Activated CD4-positive, alpha-beta memory T cell treated with anti-CD3 and anti-CD28 coated beads, Interleukin-2, amount 10 ng/mL, durations not matched to agents 7 days and 5 days (primary cell): ENCODE results near the gene GPD2. TPM values are rescaled to one million over a fixed set of nuclear protein-coding genes. Genes with fewer than 3 reads are reported as not detected.
"Not testable (repeated sequence)": the region's sequence is repeated elsewhere in the genome, so short reads cannot be mapped to it uniquely, and the experiment has no call there.

ENCODE experiments used
- CTCF ChIA-PET: fragments of 350-600 bp; sonication (Branson Sonifier 250); formaldehyde crosslinking; loops from one replicate; lab custom pipeline; 2021; ENCODE audit warnings: antibody characterized with exemption, inconsistent platforms; lab: Charles Lee
- POLR2A ChIA-PET: fragments of 350-600 bp; sonication (Branson Sonifier 250); formaldehyde crosslinking; loops from one replicate; lab custom pipeline; 2021; ENCODE audit warnings: antibody characterized with exemption; lab: Charles Lee
- DNase-seq: peaks from one replicate; pipeline ENCODE4 v3.0.0-alpha.2; 2020
- H3K27ac Mint-ChIP-seq: one replicate; pipeline ENCODE4 v1.8.0; 2021; ENCODE audit warnings: mild to moderate bottlenecking, mixed read lengths
- H3K27me3 Mint-ChIP-seq: one replicate; pipeline ENCODE4 v1.8.0; 2021; ENCODE audit warnings: mixed read lengths
- H3K36me3 Mint-ChIP-seq: one replicate; pipeline ENCODE4 v1.8.0; 2021; ENCODE audit warnings: low read depth, mixed read lengths
- H3K4me1 Mint-ChIP-seq: one replicate; pipeline ENCODE4 v1.8.0; 2021; ENCODE audit warnings: mixed read lengths
- H3K4me3 Mint-ChIP-seq: one replicate; pipeline ENCODE4 v1.8.0; 2021; ENCODE audit warnings: mild to moderate bottlenecking, mixed read lengths
- H3K9me3 Mint-ChIP-seq: one replicate; pipeline ENCODE4 v1.8.0; 2021; ENCODE audit warnings: mixed read lengths
- total RNA-seq, 2 experiments: library from RNA; stranded (reverse); gene quantifications; one replicate each; pipeline ENCODE4 v1.2.3, GENCODE V29; 2021

The GPD2 gene
- total RNA-seq, 2 experiments from 2014 or later, result 20.5 to 27.3 TPM

DNA sequence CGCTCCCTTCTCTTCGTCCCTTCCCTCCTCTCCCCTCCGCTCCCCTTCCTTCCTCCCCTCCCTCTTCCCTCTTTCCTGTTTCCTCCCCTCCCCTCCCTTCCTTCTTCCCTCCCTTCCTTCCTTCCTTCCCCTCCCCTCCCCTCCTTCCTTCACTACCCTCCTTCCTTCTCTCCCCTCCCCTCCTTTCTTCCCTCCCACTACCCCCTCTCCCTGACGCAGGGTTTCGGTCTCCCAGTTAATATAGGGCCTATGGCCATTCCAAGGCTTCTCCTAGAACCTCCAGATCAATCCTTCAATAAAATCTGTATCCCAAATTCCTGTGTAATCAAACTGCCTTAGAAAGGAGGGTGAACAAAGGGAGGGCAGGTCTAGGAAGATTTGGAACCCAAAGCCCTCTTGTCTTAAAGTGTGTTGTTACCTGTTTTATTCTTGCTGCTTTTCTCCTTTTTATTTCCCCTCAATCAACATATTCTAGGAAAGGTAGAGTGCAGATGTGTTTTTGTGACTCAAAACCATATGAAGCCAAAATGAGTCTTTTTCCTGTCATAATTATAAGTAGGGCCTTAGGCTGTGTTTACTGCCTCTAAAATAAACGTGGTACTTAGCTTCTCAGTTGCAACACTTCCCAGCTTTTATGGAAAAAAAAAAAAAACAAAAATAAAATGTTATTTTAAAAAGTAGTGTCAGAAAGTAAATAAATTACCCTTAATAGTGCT is 53.7 kb downstream of the GPD2 start:
- POLR2A ChIA-PET, result interaction anchor here (1.0 to 1.1 kb wide), 2 partner anchors 9 to 53 kb away, joined by 4 read pairs; no protein-coding TSS in a partner anchor
- DNase-seq, result no peak
- Mint-ChIP-seq H3K36me3 (peaks cover 8% of the 10 kb centered on the region), H3K4me1 (peaks cover 47% of the 10 kb centered on the region), H3K9me3 (no peaks in the 10 kb centered on the region), H3K27ac (peak overlapping the region; percentile 33), H3K27me3 (no peaks in the 10 kb centered on the region), H3K4me3 (no peak overlapping the region)
- CTCF ChIA-PET, result no interaction called here

GRCh38 chr2:156490466-156490840 is 54.3 kb downstream of the GPD2 start:
- no peaks in the 10 kb centered on the region for H3K9me3 Mint-ChIP-seq
- no peaks in the 10 kb centered on the region for H3K27me3 Mint-ChIP-seq
- peaks cover 49% of the 10 kb centered on the region for H3K4me1 Mint-ChIP-seq

DNA sequence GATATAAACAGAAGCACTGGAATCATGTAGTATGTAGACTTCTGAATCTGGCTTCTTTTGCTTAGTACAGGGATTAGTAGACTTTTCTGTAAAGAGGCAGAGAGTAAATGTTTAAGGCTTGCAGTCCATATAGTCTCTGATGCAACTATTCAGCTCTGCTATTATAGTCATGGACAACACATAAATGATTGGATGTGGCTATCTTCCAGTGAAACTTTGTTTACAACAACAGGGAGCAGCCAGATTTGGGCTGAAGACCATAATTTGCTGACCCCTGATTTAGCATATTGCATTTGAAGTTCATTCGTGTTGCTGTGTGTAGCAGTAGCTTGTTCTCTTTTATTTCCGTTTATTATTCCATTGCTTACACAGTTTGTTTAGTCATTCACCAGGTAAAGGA is 55.0 kb downstream of the GPD2 start:
- ChIA-PET POLR2A (interaction anchor here (1.1 kb wide), 1 partner anchor 10 kb away, joined by 4 read pairs; no protein-coding TSS in a partner anchor), CTCF (interaction anchor here (1.1 to 1.4 kb wide), 2 partner anchors 9 to 156 kb away, joined by 4 read pairs; no protein-coding TSS in a partner anchor)
- H3K36me3 Mint-ChIP-seq, result peaks cover 8% of the 10 kb centered on the region
- no peaks in the 10 kb centered on the region for H3K9me3 Mint-ChIP-seq
- no peak overlapping the region for H3K4me3 Mint-ChIP-seq
- no peak for DNase-seq
- no peak overlapping the region for H3K27ac Mint-ChIP-seq
- H3K4me1 Mint-ChIP-seq, result peaks cover 54% of the 10 kb centered on the region
- H3K27me3 Mint-ChIP-seq, result no peaks in the 10 kb centered on the region

More at GRCh38 chr2:156490466-156490840, 54.3 kb downstream of the GPD2 start:
- ChIA-PET CTCF (interaction anchor here (1.1 kb wide), 1 partner anchor 8 kb away, joined by 4 read pairs; no protein-coding TSS in a partner anchor), POLR2A (interaction anchor here (1.1 kb wide), 1 partner anchor 9 kb away, joined by 4 read pairs; no protein-coding TSS in a partner anchor)
- Mint-ChIP-seq H3K4me3 (no peak overlapping the region), H3K27ac (no peak overlapping the region), H3K36me3 (peaks cover 8% of the 10 kb centered on the region)
- DNase-seq, result no peak

DNA sequence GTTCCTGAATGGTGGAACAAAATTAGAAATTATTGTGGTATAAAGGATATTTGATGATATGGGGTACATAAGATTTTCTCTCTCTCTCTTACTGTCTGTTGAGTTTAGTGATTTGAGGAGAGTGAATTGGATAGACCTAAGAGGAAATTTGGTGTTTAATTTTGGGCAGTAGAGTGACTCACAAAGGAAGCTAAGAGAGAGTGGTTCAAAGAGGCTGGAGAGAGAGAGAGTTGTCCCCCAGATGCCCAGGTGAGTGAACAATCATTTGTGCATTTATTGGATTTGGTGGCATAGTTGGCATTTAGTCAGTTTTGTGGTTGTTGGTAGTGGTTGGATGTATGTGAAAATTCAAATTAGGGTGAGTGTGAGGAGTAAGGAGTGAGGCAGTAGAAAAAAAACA is 56.8 kb downstream of the GPD2 start:
- Mint-ChIP-seq H3K27ac (no peak overlapping the region), H3K9me3 (no peaks in the 10 kb centered on the region), H3K4me1 (peaks cover 54% of the 10 kb centered on the region), H3K4me3 (no peak overlapping the region), H3K27me3 (no peaks in the 10 kb centered on the region), H3K36me3 (peaks cover 12% of the 10 kb centered on the region)
- CTCF ChIA-PET, result no interaction called here
- no peak for DNase-seq
- POLR2A ChIA-PET, result no interaction called here

DNA sequence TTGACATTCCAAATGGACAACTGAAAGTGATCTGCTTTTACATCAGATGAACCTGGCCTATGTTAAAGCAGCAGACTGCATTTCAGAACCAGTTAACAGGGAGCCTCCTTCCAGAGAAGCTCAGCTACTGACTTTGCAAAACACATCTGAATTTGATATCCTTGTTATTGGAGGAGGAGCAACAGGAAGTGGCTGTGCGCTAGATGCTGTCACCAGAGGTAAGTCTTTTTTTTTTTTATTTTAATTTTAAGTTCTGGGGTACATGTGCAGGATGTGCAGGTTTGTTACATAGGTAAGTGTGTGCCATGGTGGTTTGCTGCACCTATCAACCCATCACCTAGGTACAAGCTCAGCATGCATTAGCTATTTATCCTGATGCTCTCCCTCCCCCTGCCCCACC is 59.8 kb downstream of the GPD2 start:
- POLR2A ChIA-PET, H3K9me3 Mint-ChIP-seq, H3K4me3 Mint-ChIP-seq, H3K27me3 Mint-ChIP-seq, DNase-seq, H3K27ac Mint-ChIP-seq: not testable (repeated sequence)
- H3K36me3 Mint-ChIP-seq, result peaks cover 12% of the 10 kb centered on the region
- peaks cover 31% of the 10 kb centered on the region for H3K4me1 Mint-ChIP-seq
- CTCF ChIA-PET, result interaction anchor here (0.6 kb wide), 1 partner anchor 161 kb away, joined by 3 read pairs; no protein-coding TSS in a partner anchor

DNA sequence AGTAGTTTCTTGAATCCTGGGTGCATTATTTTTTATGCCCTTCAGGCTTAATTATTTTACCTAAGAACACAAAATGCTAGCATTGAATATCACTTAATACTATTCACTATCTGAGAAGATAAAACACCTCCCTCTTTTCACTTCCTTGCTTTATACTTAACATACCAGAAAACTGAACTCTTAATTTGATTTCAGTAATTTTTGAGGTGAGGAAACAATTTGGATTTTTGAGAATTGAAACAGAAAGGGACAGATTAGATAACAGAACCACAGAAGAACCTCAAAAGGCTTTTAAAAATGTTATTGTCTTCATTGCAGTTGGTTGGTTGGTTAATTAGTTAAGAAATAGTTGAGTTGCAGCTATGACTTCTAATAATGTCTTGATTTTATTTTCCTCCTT is 69.5 kb downstream of the GPD2 start:
- POLR2A ChIA-PET, result no interaction called here
- peaks cover 14% of the 10 kb centered on the region for H3K4me1 Mint-ChIP-seq
- CTCF ChIA-PET, result no interaction called here
- peaks cover 3% of the 10 kb centered on the region for H3K36me3 Mint-ChIP-seq
- H3K27me3 Mint-ChIP-seq, result no peaks in the 10 kb centered on the region
- no peak overlapping the region for H3K27ac Mint-ChIP-seq
- H3K4me3 Mint-ChIP-seq, result no peak overlapping the region
- DNase-seq, result no peak
- no peaks in the 10 kb centered on the region for H3K9me3 Mint-ChIP-seq

- peaks cover 4% of the 10 kb centered on the region for H3K4me1 Mint-ChIP-seq
- H3K27ac Mint-ChIP-seq, result no peak overlapping the region
- CTCF ChIA-PET, result no interaction called here
- no peak overlapping the region for H3K4me3 Mint-ChIP-seq
- peaks cover 23% of the 10 kb centered on the region for H3K36me3 Mint-ChIP-seq
- POLR2A ChIA-PET, result no interaction called here
- H3K9me3 Mint-ChIP-seq, result no peaks in the 10 kb centered on the region
- no peak for DNase-seq
- H3K27me3 Mint-ChIP-seq, result no peaks in the 10 kb centered on the region
Measured at GRCh38 chr2:156511122-156511521, 74.9 kb downstream of the GPD2 start.

DNA sequence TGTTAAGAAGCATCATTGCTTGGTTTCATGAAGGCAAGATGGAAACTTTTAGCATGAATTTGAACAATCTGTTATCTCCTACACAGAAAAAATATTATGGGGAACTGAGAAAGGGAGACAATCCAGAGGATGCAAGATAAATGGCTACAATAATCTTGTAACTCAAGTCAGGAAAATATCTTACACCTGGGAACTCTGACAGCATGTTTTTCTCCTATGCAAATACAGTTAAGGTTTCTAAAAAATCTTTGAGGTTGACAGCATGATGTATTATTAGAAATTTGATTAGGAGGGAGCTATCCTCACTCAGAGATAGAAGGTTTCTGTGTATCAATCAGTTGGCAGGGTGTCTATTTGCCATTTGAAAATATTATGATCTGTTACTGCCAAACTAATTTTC is 75.6 kb downstream of the GPD2 start:
- no peaks in the 10 kb centered on the region for H3K4me1 Mint-ChIP-seq
- H3K36me3 Mint-ChIP-seq, result peaks cover 23% of the 10 kb centered on the region
- no peaks in the 10 kb centered on the region for H3K27me3 Mint-ChIP-seq
- DNase-seq, result no peak
- no peaks in the 10 kb centered on the region for H3K9me3 Mint-ChIP-seq
- ChIA-PET POLR2A (no interaction called here), CTCF (no interaction called here)
- H3K4me3 Mint-ChIP-seq, result no peak overlapping the region
- no peak overlapping the region for H3K27ac Mint-ChIP-seq

- no peak overlapping the region for H3K4me3 Mint-ChIP-seq
- no peak overlapping the region for H3K27ac Mint-ChIP-seq
- no peaks in the 10 kb centered on the region for H3K27me3 Mint-ChIP-seq
- H3K9me3 Mint-ChIP-seq, result no peaks in the 10 kb centered on the region
- POLR2A ChIA-PET, result no interaction called here
- no peak for DNase-seq
- CTCF ChIA-PET, result no interaction called here
- no peaks in the 10 kb centered on the region for H3K4me1 Mint-ChIP-seq
- peaks cover 26% of the 10 kb centered on the region for H3K36me3 Mint-ChIP-seq
Measured at GRCh38 chr2:156512451-156512850, 76.3 kb downstream of the GPD2 start.

GRCh38 chr2:156513219-156513618 is 77.0 kb downstream of the GPD2 start:
- DNase-seq, result no peak
- H3K4me3 Mint-ChIP-seq, result no peak overlapping the region
- no peak overlapping the region for H3K27ac Mint-ChIP-seq
- H3K9me3 Mint-ChIP-seq, result no peaks in the 10 kb centered on the region
- H3K27me3 Mint-ChIP-seq, result no peaks in the 10 kb centered on the region
- peaks cover 26% of the 10 kb centered on the region for H3K36me3 Mint-ChIP-seq
- ChIA-PET CTCF (no interaction called here), POLR2A (no interaction called here)
- H3K4me1 Mint-ChIP-seq, result no peaks in the 10 kb centered on the region

- DNase-seq, result no peak
- peaks cover 21% of the 10 kb centered on the region for H3K36me3 Mint-ChIP-seq
- no peaks in the 10 kb centered on the region for H3K9me3 Mint-ChIP-seq
- no peaks in the 10 kb centered on the region for H3K27me3 Mint-ChIP-seq
- ChIA-PET CTCF (no interaction called here), POLR2A (no interaction called here)
- no peak overlapping the region for H3K27ac Mint-ChIP-seq
- H3K4me3 Mint-ChIP-seq, result no peak overlapping the region
- H3K4me1 Mint-ChIP-seq, result no peaks in the 10 kb centered on the region
Measured at GRCh38 chr2:156517419-156517818, 81.2 kb downstream of the GPD2 start.

DNA sequence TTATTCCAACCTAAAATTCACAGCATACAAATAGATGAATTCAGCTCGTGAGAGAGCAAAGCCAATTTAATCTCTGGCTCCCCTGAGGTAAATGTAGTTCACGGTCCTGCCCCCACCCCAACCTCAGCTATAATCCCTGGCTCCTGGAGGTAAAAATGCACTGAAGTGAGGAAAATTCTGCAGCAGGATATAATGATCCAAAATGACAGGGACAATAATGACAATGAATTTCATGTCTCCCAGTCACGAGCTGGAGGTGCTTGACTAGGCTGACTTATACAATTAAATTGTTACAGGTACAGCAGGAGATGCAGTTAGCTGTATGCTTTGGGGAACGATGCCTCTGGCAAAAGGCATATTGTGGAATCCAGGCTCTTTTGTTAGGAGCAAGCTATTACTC is 82.0 kb downstream of the GPD2 start:
- Mint-ChIP-seq H3K27ac (no peak overlapping the region), H3K36me3 (peaks cover 21% of the 10 kb centered on the region), H3K27me3 (no peaks in the 10 kb centered on the region), H3K4me3 (no peak overlapping the region), H3K9me3 (no peaks in the 10 kb centered on the region), H3K4me1 (no peaks in the 10 kb centered on the region)
- POLR2A ChIA-PET, result no interaction called here
- CTCF ChIA-PET, result no interaction called here
- DNase-seq, result no peak

DNA sequence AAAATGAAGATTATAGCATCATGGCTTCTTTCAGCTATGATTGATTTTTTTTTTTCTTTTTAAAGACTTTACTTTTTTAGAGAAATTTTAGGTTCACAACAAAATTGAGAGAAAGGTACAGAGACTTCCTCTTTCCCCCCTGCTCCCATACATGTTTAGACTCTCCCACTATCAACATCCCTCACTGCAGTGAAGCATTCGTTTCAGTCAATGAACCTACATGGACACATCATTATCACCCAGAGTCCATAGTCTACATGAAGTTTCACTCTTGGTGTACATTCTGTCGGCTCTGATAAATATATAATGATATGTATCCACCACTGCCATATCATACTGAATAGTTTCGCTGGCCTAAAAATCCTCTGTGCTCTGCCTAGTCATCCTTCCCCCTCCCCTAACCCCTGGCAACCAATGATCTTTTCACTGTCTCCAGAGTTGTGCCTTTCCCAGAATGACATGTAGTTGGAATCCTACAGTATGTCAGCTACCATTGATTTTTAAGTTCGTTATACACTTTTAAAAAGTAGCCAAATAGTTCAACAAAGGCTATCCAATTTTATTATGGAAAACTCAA is 86.8 kb downstream of the GPD2 start:
- Mint-ChIP-seq H3K27me3 (no peaks in the 10 kb centered on the region), H3K36me3 (peaks cover 10% of the 10 kb centered on the region), H3K4me1 (peaks cover 8% of the 10 kb centered on the region), H3K4me3 (no peak overlapping the region), H3K27ac (no peak overlapping the region), H3K9me3 (no peaks in the 10 kb centered on the region)
- DNase-seq, result no peak
- ChIA-PET POLR2A (interaction anchor here (0.6 kb wide), 1 partner anchor 515 kb away, joined by 3 read pairs; no protein-coding TSS in a partner anchor), CTCF (interaction anchor here (0.9 kb wide), 1 partner anchor 59 kb away, joined by 3 read pairs; no protein-coding TSS in a partner anchor)
